GM19467 (cell line): ENCODE data around the gene PAK1.
"Not testable (repeated sequence)": the region's sequence is repeated elsewhere in the genome, so short reads cannot be mapped to it uniquely, and the experiment has no call there.

Experiments used
- ATAC-seq: cut with Tn5 transposase; IDR thresholded peaks from one replicate; pipeline ENCODE4 v1.9.1; 2021; ENCODE audit warnings: mild to moderate bottlenecking, moderate library complexity; ENCODE audit not compliant: unreplicated experiment

Gene PAK1

DNA sequence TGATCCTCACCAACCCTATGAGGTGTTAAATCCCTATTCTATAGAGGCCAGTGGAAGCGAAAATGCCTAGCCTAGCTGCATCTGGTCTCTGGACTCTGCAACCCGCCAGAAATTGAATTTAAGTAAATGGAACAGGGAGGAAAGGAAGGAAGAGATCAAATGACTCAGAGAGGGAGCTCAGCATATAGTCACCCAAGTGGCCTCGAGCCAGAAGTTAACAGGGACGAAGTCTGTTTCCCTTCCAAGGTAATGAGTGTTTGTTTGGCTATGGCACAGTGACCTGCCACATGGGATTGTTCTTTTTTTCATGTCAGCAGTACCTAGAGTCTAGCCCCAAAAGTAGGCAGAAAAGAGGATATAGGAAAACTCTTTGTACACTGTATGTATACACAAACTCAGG lies 66.3 kb downstream of the PAK1 start:
- no peak for ATAC-seq

DNA sequence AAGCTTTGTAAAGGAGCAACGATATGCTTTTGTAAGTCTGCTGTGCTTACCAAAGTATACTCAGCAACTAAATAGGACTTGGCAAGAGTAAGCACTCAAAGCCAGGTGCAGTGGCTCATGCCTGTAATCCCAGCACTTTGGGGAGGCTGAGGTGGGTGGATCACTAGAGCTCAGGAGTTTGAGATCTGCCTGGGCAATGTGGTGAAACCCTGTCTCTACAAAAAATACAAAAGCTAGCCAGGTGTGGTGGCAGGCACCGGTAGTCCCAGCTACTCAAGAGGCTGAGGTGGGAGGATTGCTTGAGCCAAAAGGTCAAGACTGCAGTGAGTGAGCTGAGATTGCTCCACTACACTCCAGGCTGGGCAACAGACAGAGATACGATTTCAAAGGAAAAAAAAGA lies 67.5 kb downstream of the PAK1 start:
- ATAC-seq = no peak

DNA sequence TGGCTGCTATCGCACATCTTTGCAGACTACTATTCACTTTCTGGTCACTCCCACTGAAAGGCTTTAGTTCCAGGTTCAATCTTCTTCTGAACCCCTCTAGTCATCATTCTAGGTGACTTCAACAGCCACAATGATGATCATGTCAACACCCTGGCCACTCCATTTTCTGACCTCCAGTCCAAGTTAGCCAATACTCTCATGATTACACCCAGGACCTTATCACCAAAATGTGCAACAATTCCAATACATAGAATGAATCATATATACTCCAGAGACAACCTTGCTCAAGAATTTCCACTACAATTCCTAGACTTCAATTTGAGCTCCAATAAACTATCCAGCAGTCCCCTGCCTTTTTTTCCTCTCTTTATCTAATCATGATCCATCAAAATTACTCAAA lies 70.7 kb downstream of the PAK1 start:
- ATAC-seq = no peak

DNA sequence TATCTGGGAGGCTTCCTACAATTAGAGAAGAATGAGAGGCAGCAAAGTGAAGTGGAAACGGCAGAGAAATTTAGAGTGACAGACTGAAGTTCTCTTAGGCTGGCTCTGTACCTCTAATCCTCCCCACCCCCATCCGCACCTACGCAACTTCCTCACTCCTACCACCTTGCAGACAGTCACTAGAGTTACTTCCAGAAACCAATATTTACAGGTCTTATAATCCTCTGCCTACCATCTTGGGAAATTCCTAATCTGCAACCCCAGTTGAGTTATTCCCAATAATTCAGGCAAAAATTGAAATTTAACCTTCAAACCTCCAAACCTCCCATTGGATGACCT lies 71.7 kb downstream of the PAK1 start:
- ATAC-seq = no peak

DNA sequence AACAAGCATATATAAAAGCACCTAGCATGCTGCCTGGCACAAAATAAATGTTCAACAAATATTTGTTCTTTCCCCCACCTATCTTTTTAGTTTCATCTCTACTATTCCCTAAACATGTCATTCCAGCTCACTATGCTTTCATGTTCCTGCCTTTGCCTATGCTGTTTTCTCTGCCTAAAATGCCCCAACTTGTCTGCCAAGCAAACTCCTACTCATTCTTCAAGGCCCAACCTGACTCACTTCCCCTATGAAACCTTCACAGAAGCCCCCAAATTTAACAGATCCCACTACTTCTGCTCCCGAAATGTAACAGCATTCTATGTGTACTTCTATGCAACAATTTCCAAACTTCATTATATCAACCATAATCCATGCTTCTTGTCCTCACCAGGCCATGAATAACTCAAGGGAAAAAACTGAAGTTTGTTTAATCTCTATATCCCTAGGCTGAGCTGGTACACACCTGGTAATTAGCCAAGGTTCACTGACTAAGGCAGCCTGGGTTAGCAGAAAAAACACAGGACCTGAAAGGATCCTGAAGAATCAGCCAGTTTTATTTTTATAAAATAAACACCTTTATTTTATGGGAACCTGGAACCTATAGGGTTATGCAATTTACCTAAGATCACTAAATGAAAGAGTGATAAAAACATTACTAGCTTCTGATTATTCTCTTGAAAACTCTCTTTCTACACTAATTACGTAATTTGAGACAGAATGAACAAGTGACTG lies 72.2 kb downstream of the PAK1 start:
- no peak for ATAC-seq

DNA sequence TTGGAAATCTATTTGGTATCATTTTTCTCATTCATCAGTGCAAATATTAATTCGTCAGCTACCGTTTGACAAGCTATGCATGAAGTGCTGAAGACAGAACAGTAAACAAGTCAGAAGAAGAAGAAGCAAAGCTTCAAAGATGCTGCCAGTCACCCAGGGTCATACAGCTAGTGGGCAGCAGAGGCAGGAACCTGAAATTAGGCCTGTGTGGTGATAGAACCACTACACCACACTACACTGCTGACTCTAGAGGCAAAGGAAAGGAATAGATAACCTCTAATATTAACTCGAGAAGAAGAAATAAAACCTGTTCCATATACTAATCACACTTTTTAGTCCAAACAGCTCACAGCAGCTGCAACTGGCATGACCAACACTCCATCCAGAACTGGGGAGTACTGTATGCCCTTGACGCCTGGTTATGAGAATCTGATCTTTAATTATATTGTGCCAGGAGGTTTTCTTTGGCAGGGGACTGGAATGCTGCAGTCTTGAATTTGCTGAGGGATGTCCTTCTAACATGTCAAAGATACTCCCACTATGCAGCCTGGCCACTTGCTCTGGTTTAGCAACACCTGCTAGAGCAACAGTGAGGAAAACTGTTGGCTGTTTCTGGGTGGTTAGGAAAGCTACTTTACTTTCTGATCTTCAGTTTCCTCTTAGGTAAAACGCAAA lies 73.0 kb downstream of the PAK1 start:
- no peak for ATAC-seq

DNA sequence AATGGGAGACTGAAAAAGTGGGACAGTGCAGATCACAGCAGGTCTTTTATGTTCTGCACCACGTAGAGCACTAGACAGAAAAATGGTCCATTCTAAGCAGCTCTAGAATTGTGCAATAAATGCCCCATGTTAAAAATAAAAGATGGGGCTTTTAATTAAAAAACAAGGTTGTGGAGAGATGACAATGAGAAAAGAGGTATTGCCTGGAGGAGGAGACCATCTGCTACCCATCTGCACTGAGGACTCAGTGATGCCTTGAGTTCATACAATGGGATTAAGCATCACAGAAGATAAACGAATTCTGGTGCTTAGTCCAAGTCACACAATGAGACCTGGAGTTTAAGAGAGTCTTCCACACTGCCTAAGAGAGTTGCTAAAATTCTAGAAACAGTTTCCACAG lies 73.6 kb downstream of the PAK1 start:
- no peak for ATAC-seq

DNA sequence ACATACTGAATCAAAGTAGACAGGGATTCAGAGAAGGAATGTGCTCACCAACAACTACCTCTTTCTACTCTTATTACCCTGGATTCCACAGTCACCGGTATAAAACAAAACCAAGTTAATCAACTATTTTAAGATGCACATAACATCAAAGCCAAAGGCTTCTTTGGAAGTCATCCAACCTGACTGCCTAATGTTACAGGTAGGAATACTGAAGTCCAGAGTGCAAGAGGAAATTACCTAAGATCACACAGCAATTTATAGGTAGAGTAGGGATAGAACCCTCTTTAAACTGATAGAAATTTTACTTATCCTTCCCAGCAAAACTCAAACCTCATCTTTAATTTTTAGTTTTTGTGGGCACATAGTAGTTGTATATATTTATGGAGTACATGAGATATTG lies 76.3 kb downstream of the PAK1 start:
- no peak for ATAC-seq

DNA sequence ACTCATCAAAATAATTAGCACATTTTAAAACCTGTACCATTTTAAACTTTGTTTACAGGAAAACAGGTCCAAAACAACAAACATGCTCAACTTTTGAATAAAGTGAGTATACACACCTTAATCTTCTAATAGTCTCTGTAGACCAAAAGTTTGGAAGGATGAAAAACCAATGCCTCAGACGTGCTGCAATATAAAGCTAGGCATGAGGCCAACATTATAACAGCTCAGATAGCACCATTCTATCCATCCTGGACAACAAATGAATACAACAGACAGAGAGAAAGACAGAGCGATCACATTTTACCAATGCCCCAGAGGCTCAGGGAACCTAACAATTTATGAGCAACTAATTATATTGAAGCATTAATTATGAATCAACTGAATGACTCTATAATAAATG lies 77.0 kb downstream of the PAK1 start:
- ATAC-seq = no peak

DNA sequence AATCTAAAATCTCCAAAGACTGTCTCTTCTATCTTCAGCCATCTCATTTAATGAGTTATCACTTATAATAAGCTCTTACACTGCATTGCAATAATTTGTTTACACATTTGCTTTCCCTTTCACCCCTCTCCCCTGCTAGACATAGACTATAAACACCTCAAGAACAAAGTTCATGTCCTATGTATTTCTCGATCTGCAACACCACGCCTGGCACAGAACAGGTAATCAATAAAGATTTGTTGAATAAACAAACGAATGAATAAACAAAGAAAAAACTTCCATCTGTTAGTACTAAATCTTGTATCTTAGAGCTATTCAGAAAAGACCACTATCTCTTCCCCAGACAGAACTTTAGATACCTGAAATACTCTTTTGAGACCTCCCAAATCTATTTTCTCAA lies 77.6 kb downstream of the PAK1 start:
- ATAC-seq = no peak

DNA sequence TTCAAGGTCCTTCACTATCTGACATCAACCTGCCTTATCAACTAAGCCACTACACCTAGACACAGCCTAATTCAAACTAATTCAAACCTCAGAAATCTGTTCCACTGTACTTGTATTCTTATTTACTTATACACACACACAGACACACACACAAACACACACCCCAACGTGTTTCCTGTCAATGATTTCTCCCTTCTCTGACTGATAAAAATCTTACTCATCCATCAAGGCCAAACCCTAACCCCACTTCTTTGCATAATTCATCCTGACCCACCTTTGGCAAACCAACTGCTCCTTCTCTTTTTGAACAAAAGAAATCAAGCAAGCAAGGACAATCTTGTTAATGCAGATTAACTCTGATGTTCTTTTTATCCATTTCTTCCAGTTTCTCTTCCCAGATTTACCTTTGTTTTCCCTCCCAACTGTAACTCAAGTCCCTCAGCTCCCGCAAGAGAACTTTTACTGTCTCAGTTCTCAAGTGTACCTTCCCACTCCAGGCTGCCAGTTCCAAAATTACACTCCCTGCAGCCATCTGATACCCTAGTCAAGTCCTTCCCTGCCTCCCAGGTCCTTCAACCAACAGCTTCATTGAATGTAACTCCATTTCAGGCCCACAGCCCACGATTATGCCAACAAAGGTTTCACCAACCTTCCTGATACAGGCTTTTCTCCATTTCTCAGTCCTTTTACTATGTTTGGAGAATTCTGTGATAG lies 78.3 kb downstream of the PAK1 start:
- no peak for ATAC-seq

DNA sequence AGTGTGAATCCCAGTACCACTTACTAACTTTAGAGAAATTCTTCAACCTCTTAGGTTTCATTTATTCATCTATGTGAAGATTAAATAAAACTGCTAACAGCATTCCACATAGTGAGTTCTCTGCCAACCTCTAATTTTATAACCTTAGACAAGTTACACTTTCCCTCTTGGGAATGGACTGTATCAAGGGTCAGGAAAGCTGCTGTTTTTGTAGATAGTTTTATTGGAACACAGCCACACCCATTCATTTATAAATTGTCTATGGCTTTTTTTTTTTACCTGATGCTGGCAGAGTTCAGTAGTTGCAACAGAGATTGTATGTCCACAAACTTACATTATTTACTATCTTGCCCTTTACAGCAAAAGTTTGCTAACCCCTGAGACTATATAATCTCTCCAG lies 81.1 kb downstream of the PAK1 start:
- ATAC-seq = no peak

DNA sequence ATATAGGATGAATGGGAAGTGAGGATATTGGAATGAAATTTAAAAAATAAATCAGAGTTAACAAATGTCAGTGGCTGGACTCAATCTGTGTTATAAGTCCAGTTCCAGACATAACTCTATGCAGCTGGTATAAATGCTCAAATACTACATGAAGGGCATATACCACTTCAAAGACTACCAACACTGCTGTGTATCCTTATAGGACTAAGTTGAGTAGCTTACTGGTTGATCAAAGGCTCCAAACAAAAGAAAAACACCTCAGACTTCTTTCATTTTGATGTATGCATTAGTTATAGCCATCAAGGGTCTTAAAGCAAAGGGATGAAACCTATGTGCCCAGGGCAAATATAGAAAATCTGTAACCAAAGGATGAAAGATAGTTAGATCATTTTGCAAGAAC lies 86.2 kb downstream of the PAK1 start:
- ATAC-seq = no peak

DNA sequence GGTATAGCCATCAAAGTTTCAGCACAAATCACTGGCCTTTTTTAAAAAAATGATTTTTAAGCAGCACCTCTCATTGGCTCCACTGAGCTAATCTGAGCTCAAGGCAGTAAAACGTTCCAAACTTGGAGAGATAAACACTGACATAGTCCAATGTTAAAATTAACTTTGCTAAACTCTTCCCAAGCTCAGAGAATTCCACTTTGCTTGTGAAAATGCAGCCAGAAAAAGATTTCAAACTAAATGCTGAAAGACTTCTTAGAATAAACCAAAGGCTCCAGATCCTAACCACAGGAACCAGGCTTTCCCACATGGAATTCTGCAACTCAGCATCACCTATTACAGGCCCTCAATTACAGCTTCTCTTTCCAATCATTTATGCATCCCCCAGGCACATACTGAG lies 87.7 kb downstream of the PAK1 start:
- no peak for ATAC-seq

DNA sequence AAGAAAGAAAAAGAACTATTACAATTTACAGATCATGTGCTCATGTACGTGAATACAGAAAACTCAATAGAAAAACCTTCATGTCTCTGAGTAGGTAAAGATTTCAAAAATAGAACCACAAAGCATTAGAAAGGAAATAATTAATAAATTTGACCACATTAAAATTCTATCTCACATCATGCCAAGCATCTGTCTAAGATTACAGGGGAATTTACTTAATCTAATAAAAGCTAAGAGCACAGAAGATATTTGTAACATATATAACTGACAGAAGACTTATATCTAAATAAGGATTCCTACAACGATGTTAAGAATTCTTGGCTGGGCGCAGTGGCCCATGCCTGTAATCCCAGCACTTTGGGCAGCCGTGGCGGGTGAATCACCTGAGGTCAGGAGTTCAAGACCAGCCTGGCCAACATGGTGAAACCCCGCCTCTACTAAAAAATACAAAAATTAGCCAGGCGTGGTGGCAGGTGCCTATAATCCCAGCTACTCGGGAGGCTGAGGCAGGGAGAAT lies 88.6 kb downstream of the PAK1 start:
- not testable (repeated sequence) for ATAC-seq

DNA sequence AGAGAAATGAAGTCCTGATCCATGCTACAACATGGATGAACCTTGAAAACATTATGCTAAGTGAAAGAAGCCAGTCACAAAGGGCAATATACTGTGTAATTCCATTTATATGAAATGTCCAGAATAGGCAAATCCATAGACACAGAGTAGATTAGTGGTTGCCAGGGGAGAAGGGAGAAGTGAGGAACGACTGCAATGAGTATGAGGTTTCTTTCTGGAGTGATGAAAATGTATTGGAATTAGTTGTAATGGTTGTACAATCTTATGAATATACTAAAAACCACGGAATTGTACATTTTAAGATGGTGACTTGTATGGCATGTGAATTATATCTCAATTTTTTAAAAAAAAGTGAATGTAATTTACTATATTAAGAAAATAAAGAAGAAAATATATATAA lies 89.3 kb downstream of the PAK1 start:
- ATAC-seq = no peak

DNA sequence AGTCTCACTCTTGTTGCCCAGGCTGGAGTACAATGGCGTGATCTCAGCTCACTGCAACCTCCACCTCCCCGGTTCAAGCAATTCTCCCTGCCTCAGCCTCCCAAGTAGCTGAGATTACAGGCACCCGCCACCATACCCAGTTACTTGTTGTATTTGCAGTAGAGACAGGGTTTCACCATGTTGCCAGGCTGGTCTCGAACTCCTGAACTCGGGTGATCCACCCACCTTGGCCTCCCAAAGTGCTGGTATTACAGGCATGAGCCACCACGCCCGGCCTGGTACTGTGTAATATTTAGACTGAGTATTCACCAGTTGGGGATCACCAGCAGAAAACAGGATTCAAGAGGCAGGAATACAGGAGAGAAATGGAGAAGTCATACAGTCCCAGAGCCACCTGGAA lies 90.5 kb downstream of the PAK1 start:
- ATAC-seq = not testable (repeated sequence)

DNA sequence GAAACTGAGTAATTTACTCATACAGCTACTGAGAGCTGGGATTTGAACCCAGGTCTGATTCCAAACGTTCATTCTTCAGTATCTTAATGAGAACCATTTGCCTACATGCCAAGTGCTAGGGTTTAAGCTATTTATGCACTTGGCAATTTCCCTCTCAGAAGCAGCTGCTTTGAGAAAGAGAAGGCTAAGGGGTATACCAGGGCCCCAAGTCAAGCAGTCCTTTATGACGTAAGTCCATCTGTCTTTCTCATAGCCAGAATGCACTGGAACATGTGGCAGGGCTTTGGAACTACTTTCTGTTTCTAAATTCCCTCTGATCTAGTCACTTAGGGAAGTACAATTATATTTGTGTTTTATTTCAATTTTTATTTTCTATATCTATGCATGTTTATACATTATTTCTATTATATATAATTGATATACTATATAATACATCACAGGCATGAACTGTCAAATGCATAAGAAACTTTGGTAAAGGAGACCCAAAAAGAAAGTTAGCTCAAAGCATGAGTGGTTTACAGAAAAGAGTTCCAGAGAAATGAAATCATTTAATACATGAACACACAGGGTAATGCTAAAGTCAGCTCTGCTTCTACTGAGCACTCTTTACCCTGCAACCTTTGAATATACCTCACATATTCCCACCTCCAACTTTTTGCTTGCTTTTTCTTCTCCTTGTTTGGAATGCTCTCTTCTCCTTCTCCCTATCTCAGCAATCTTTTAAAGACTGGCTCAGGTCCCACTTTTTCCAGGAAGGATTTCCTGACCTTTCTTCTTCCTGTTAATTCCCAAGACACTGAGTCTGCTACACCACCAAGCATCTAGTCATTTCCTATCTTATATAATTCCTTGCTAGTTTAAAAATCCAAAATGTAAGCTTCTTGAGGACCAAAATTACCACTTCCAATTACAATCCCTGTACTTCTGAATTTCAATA lies 91.9 kb downstream of the PAK1 start:
- ATAC-seq = no peak

DNA sequence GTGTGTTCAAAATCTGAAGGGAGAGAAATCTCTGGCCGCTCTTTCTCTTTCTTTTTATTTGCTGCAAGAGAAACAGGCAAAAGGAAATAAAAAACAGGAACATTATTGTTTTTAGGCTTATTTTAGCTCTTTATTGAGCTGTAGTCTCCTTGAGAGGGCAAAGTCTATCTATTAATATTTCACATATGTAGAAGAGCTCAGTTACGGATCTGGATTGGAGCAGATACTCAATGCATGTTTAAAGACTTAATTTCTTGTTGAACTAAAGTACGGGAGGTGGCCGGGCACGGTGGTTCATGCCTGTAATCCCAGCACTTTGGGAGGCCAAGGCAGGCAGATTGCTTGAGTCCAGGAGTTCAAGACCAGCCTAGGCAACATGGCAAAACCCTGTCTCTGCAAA lies 94.0 kb downstream of the PAK1 start:
- ATAC-seq = no peak

DNA sequence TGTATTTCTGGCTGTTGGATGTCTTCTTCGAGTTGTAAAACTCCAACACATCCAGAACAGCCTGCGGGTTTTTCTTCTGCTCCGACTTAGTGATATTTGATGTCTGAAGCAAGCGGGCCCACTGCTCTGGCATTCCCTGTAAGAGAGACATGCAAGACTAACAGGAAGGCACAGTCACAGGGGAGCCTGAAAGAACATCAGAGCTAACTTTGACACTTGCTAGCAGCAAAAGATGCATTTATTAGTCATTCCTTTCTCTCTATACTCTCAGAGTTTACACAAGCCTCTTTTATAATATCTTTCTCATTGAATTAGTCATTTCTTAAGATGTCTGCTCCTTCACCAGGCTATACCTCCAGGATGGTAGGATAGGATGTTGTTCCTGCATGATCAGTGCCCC lies 94.6 kb downstream of the PAK1 start:
- ATAC-seq = no peak

DNA sequence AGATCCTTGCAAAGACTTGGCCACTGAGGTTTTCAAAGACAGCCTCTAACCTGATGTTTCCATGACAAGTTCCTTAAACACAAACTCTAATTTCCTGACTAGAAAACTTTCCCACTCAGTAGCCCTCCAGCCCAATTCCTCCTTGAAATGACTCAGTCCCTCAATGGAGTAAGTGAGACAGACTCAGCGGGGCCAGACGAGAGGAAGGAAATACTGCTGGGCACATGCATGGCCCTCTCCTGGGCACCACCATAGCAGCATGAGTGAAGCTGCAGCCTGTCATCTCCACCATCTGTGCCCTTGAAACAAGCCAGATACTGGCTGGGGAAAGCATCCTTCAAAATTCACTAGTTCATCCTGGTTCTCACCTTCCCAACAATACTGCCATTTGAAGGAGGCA lies 96.2 kb downstream of the PAK1 start:
- ATAC-seq = no peak
